T-cell (primary cell): Measurements from ENCODE around the gene C8G. TPM values are rescaled to one million over a fixed set of nuclear protein-coding genes. Genes with fewer than 3 reads are reported as not detected.

Experiments
- ATAC-seq, 4 experiments: fragments of 200-7000 bp in 3 of 4; fragments of 150-1000 bp in 1 of 4; cut with Tn5 transposase; replicated peaks in 1 of 4; 1 replicate in 3 of 4; 2 replicates in 1 of 4; pipeline ENCODE4 v1.10.0; 2021; ENCODE audit warnings: moderate library complexity in 3 of 4, mild to moderate bottlenecking in 2 of 4, moderate number of reproducible peaks in 1 of 4
- CTCF ChIA-PET, 2 donors: fragments of 300-600 bp; sonication (Branson Sonifier 250); formaldehyde crosslinking; loops; one replicate each; lab custom pipeline; 2022; ENCODE audit warnings: antibody characterized with exemption in 2 of 2; lab: Charles Lee
- POLR2A ChIA-PET, 2 donors: fragments of 300-600 bp; sonication (Branson Sonifier 250); formaldehyde crosslinking; loops; one replicate each; lab custom pipeline; 2022; ENCODE audit warnings: antibody characterized with exemption in 2 of 2; lab: Charles Lee
- DNase-seq, 35 experiments: peaks; one replicate each; pipeline versions ENCODE4 v3.0.0 to v3.0.0-alpha.2; 2013 to 2023
- H3K27ac ChIP-seq: one replicate; pipeline ENCODE4 v1.5.1; 2013; ENCODE audit warnings: low read length
- H3K27me3 ChIP-seq, 2 experiments: replicated peaks in 1 of 2; 1 replicate in 1 of 2; 2 replicates in 1 of 2; pipeline versions ENCODE4 v1.6.1 to v1.7.0; 2013; ENCODE audit warnings: low read length in 1 of 2, mixed read lengths in 1 of 2; ENCODE audit not compliant: control insufficient read depth in 2 of 2, insufficient read depth in 2 of 2; ENCODE audit errors: extremely low read depth in 1 of 2
- H3K36me3 ChIP-seq, 2 donors: 1 replicate in 1 of 2; 2 replicates in 1 of 2; pipeline versions ENCODE4 v1.6.1 to v1.7.0; 2013; ENCODE audit warnings: low read length in 1 of 2; ENCODE audit not compliant: control insufficient read depth in 2 of 2, insufficient read depth in 1 of 2; ENCODE audit errors: extremely low read depth in 1 of 2
- H3K4me1 ChIP-seq, 2 experiments: 1 replicate in 1 of 2; 2 replicates in 1 of 2; pipeline versions ENCODE4 v1.6.1 to v1.7.0; 2013; ENCODE audit warnings: low read length in 2 of 2, mixed read lengths in 1 of 2; ENCODE audit not compliant: insufficient read depth in 2 of 2, control insufficient read depth in 1 of 2; ENCODE audit errors: extremely low read depth in 1 of 2
- H3K4me3 ChIP-seq, 2 donors: 1 replicate in 1 of 2; 2 replicates in 1 of 2; pipeline versions ENCODE4 v1.5.1 to v1.7.0; 2013; ENCODE audit warnings: mild to moderate bottlenecking in 2 of 2, low read length in 1 of 2, moderate library complexity in 1 of 2; ENCODE audit not compliant: control insufficient read depth in 1 of 2; ENCODE audit errors: extremely low read depth in 1 of 2
- H3K9me3 ChIP-seq: 2 replicates; pipeline ENCODE4 v1.7.0; 2013
- H3K27ac Mint-ChIP-seq, 2 donors: one replicate each; pipeline ENCODE4 v1.8.0; 2020 to 2021; ENCODE audit warnings: mild to moderate bottlenecking in 2 of 2, mixed read lengths in 2 of 2
- H3K27me3 Mint-ChIP-seq, 2 donors: one replicate each; pipeline ENCODE4 v1.8.0; 2021 to 2022; ENCODE audit warnings: mixed read lengths in 2 of 2
- H3K36me3 Mint-ChIP-seq: one replicate; pipeline ENCODE4 v1.8.0; 2021; ENCODE audit warnings: mixed read lengths
- H3K4me1 Mint-ChIP-seq, 3 donors: one replicate each; pipeline ENCODE4 v1.8.0; 2020 to 2022; ENCODE audit warnings: mixed read lengths in 3 of 3, mild to moderate bottlenecking in 1 of 3
- H3K4me3 Mint-ChIP-seq, 3 donors: one replicate each; pipeline ENCODE4 v1.8.0; 2020 to 2022; ENCODE audit warnings: mild to moderate bottlenecking in 3 of 3, mixed read lengths in 3 of 3, moderate library complexity in 3 of 3
- H3K9me3 Mint-ChIP-seq, 3 donors: one replicate each; pipeline ENCODE4 v1.8.0; 2020 to 2022; ENCODE audit warnings: mixed read lengths in 3 of 3
- WGBS: methylation state at CpG from one replicate; pipeline ENCODE4 v1.1.5; 2013; ENCODE audit warnings: missing lambda C conversion rate; ENCODE audit not compliant: insufficient coverage; 5-methylcytosine and 5-hydroxymethylcytosine counted together
- total RNA-seq, 35 experiments: library from RNA in 6 of 35; stranded (reverse) in 6 of 35; fragments of 120-200 nt in 1 of 35; gene quantifications; one replicate each; pipeline versions ENCODE4 v1.2.1 to v1.2.4 and lab custom pipeline; 2013 to 2026

Gene C8G
- total RNA-seq, 5 donors from 2014 or later (not counting 1 experiment from before 2014, with no cell fraction given): 1.7 to 3.8 (median 3.2) TPM

- WGBS: 92% methylated on average over 11 of the region's 15 CpGs
- Histone ChIP-seq H3K27me3 (peaks cover 0 to 3% of the 10 kb centered on the region in 2 experiments), H3K9me3 (no peaks in the 10 kb centered on the region), H3K27ac (no peak overlapping the region), H3K36me3 (no peaks in the 10 kb centered on the region), H3K4me1 (peaks cover 5 to 37% of the 10 kb centered on the region in 2 experiments), H3K4me3 (no peak overlapping the region)
- CTCF ChIA-PET: no interaction called here
- Mint-ChIP-seq H3K9me3 (peaks cover 0 to 2% (median 0%) of the 10 kb centered on the region in 3 donors), H3K4me3 (no peak overlapping the region), H3K27me3 (no peaks in the 10 kb centered on the region), H3K36me3 (no peaks in the 10 kb centered on the region), H3K27ac (no peak overlapping the region), H3K4me1 (peaks cover 6 to 14% (median 6%) of the 10 kb centered on the region in 3 donors)
- DNase-seq (peak in 1 of 35 experiments; percentile 3), ATAC-seq (no peak)
- POLR2A ChIA-PET: interaction anchor here in 1 of 2 donors (0.6 kb wide), 1 partner anchor 767 kb away, joined by 5 read pairs; no protein-coding TSS in a partner anchor
Measured at GRCh38 chr9:136952321-136952850, 7.3 kb downstream of the C8G start.

- no peak for ATAC-seq
- peaks cover 0 to 3% of the 10 kb centered on the region in 2 experiments for H3K27me3 ChIP-seq
- H3K27ac Mint-ChIP-seq: no peak overlapping the region
Measured at GRCh38 chr9:136952876-136953770, 8.1 kb downstream of the C8G start.

GRCh38 chr9:136953771-136954269 is 8.8 kb downstream of the C8G start:
- POLR2A ChIA-PET: no interaction called here
- no peak overlapping the region for H3K4me3 ChIP-seq
- H3K27me3 Mint-ChIP-seq: no peaks in the 10 kb centered on the region
- H3K27me3 ChIP-seq: peaks cover 0 to 3% of the 10 kb centered on the region in 2 experiments
- 86% methylated on average over 18 of the region's 19 CpGs for WGBS
- no peaks in the 10 kb centered on the region for H3K36me3 ChIP-seq
- ATAC-seq (no peak), DNase-seq (no peak)
- H3K9me3 Mint-ChIP-seq: peaks cover 0 to 2% (median 0%) of the 10 kb centered on the region in 3 donors
- CTCF ChIA-PET: no interaction called here
- H3K9me3 ChIP-seq: no peaks in the 10 kb centered on the region
- H3K27ac Mint-ChIP-seq: no peak overlapping the region
- H3K4me3 Mint-ChIP-seq: no peak overlapping the region
- peaks cover 6 to 13% (median 10%) of the 10 kb centered on the region in 3 donors for H3K4me1 Mint-ChIP-seq
- H3K36me3 Mint-ChIP-seq: no peaks in the 10 kb centered on the region
- peaks cover 5 to 36% of the 10 kb centered on the region in 2 experiments for H3K4me1 ChIP-seq
- no peak overlapping the region for H3K27ac ChIP-seq

More at GRCh38 chr9:136952876-136953770, 8.1 kb downstream of the C8G start:
- WGBS: 93% methylated on average over 35 of the region's 44 CpGs
- H3K4me1 Mint-ChIP-seq: peaks cover 6 to 13% (median 8%) of the 10 kb centered on the region in 3 donors
- no peak overlapping the region for H3K4me3 Mint-ChIP-seq
- Histone ChIP-seq H3K9me3 (no peaks in the 10 kb centered on the region), H3K27ac (no peak overlapping the region), H3K36me3 (no peaks in the 10 kb centered on the region), H3K4me1 (peaks cover 5 to 36% of the 10 kb centered on the region in 2 experiments), H3K4me3 (no peak overlapping the region)
- no peaks in the 10 kb centered on the region for H3K36me3 Mint-ChIP-seq
- no peak for DNase-seq
- H3K27me3 Mint-ChIP-seq: no peaks in the 10 kb centered on the region
- ChIA-PET CTCF (interaction anchor here in 1 of 2 donors (0.6 kb wide), 1 partner anchor 10 kb away, joined by 3 read pairs; no protein-coding TSS in a partner anchor), POLR2A (interaction anchor here in 1 of 2 donors (0.6 kb wide), 1 partner anchor 766 kb away, joined by 5 read pairs; no protein-coding TSS in a partner anchor)
- peaks cover 0 to 2% (median 0%) of the 10 kb centered on the region in 3 donors for H3K9me3 Mint-ChIP-seq

GRCh38 chr9:136954270-136955083 is 9.4 kb downstream of the C8G start:
- peaks cover 2 to 36% of the 10 kb centered on the region in 2 experiments for H3K4me1 ChIP-seq
- H3K4me3 ChIP-seq: no peak overlapping the region
- 88% methylated on average over 17 of the region's 25 CpGs for WGBS
- no peaks in the 10 kb centered on the region for H3K9me3 ChIP-seq
- Mint-ChIP-seq H3K27ac (no peak overlapping the region), H3K4me3 (no peak overlapping the region), H3K4me1 (peaks cover 6 to 12% (median 10%) of the 10 kb centered on the region in 3 donors), H3K9me3 (peaks cover 0 to 2% (median 0%) of the 10 kb centered on the region in 3 donors), H3K36me3 (no peaks in the 10 kb centered on the region), H3K27me3 (no peaks in the 10 kb centered on the region)
- DNase-seq (no peak), ATAC-seq (no peak)
- H3K27ac ChIP-seq: no peak overlapping the region
- ChIA-PET CTCF (interaction anchor here (0.5 to 0.6 kb wide), 3 partner anchors 30 to 487 kb away, joined by 6 to 8 read pairs (median 7); no protein-coding TSS in a partner anchor), POLR2A (no interaction called here)
- H3K27me3 ChIP-seq: peaks cover 0 to 3% of the 10 kb centered on the region in 2 experiments
- no peaks in the 10 kb centered on the region for H3K36me3 ChIP-seq

GRCh38 chr9:136955202-136955942 is 10.3 kb downstream of the C8G start:
- ChIA-PET CTCF (no interaction called here), POLR2A (no interaction called here)
- peaks cover 0 to 3% of the 10 kb centered on the region in 2 experiments for H3K27me3 ChIP-seq
- H3K27me3 Mint-ChIP-seq: no peaks in the 10 kb centered on the region
- DNase-seq (no peak), ATAC-seq (no peak)
- no peak overlapping the region for H3K27ac Mint-ChIP-seq
- peaks cover 0 to 39% of the 10 kb centered on the region in 2 experiments for H3K4me1 ChIP-seq
- H3K9me3 ChIP-seq: no peaks in the 10 kb centered on the region
- H3K4me1 Mint-ChIP-seq: peaks cover 6 to 14% (median 13%) of the 10 kb centered on the region in 3 donors
- H3K36me3 Mint-ChIP-seq: no peaks in the 10 kb centered on the region
- H3K4me3 ChIP-seq: no peak overlapping the region
- no peak overlapping the region for H3K27ac ChIP-seq
- 91% methylated on average over 13 of the region's 14 CpGs for WGBS
- peaks cover 0 to 2% (median 0%) of the 10 kb centered on the region in 3 donors for H3K9me3 Mint-ChIP-seq
- H3K4me3 Mint-ChIP-seq: no peak overlapping the region
- H3K36me3 ChIP-seq: no peaks in the 10 kb centered on the region
